ENCODE measurements around the gene ERCC6L2. TPM values are rescaled to one million over a fixed set of nuclear protein-coding genes. Genes with fewer than 3 reads are reported as not detected.

Gene ERCC6L2
- total and polyA plus RNA-seq, 10 of the 15 experiments (the other 5 are each of a cell fraction or from before 2014, with no cell fraction given), result 8.1 to 45.0 (median 22.6) TPM

GRCh38 chr9:95930277-95930676 lies 54.8 kb downstream of the ERCC6L2 start:
- H3K4me1 ChIP-seq (ENCODE audit: control insufficient read depth, insufficient read depth, low read length), result no peaks in the 10 kb centered on the region
- no TSS peak for BruUV-seq (replicated peaks)
- no peak overlapping the region for H3K4me2 ChIP-seq (ENCODE audit: control insufficient read depth, insufficient read depth)
- H2AFZ ChIP-seq (ENCODE audit: control insufficient read depth, low read depth, low read length), result no peak overlapping the region
- WGBS (ENCODE audit: insufficient coverage, insufficient replicate concordance, low lambda C conversion rate, missing lambda C conversion rate), result 26% methylated on average over 1 of the region's 1 CpG
- H3K9ac ChIP-seq (ENCODE audit: control insufficient read depth, insufficient read depth, low read length), result no peak overlapping the region
- H3K9me3 ChIP-seq (replicated peaks; ENCODE audit: control insufficient read depth, insufficient read depth, low read length), result no peaks in the 10 kb centered on the region
- peaks cover 0 to 2% of the 10 kb centered on the region in 2 experiments; a peak in 2 of 4 replicates for H3K36me3 ChIP-seq (ENCODE audit: control insufficient read depth in 2 of 2, insufficient read depth in 2 of 2, low read length in 1 of 2)
- H3K4me3 ChIP-seq, result no peak overlapping the region
- no peak overlapping the region for H3K27ac ChIP-seq (ENCODE audit: control insufficient read depth, insufficient read depth)
- no peaks in the 10 kb centered on the region for H3K27me3 ChIP-seq (replicated peaks in 1 of 2; ENCODE audit: control insufficient read depth in 2 of 2, insufficient read depth in 2 of 2, low read length in 1 of 2)
- in situ Hi-C loops (cut with MboI), result no loop called here
- FAIRE-seq (no peak), DNase-seq (ENCODE audit: low read depth, low spot score) (no peak), ATAC-seq (no peak)
- ChIA-PET CTCF (interaction anchor here (0.7 kb wide), 1 partner anchor 298 kb away, joined by 3 read pairs; no protein-coding TSS in a partner anchor), RAD21 (ENCODE audit: unreplicated experiment) (no interaction called here), SMC1A (ENCODE audit: uncharacterized antibody, unreplicated experiment) (no interaction called here), POLR2A (no interaction called here)
- H4K20me1 ChIP-seq (ENCODE audit: control insufficient read depth, insufficient read depth), result no peaks in the 10 kb centered on the region
- TF ChIP-seq ELK1 (IDR thresholded peaks at IDR 0.05; ENCODE audit: low read depth, low read length) (no peak), MLLT1 (IDR thresholded peaks at IDR 0.05) (no peak), BHLHE40 (IDR thresholded peaks at IDR 0.05; ENCODE audit: borderline replicate concordance in 1 of 2, low read depth in 2 of 2, low read length in 1 of 2) (no peak), HDGF (IDR thresholded peaks at IDR 0.05) (no peak), BCL11A (IDR thresholded peaks at IDR 0.05; ENCODE audit: low read depth, low read length) (no peak), E2F8 (IDR thresholded peaks at IDR 0.05; ENCODE audit: low read depth, partially characterized antibody) (no peak), MXI1 (IDR thresholded peaks at IDR 0.05; ENCODE audit: low read depth, low read length) (no peak), POLR2AphosphoS2 (IDR thresholded peaks at IDR 0.05; ENCODE audit: low read depth, low read length) (no peak), MYC (IDR thresholded peaks at IDR 0.05; ENCODE audit: insufficient read depth, insufficient read length, insufficient replicate concordance, low read length, severe bottlenecking) (no peak)
- intact Hi-C loops (cut with micrococcal nuclease; ENCODE audit: unreplicated experiment), result no loop called here
- no peaks in the 10 kb centered on the region for H3K79me2 ChIP-seq (ENCODE audit: control insufficient read depth, insufficient read depth, low read length)

Measured in GM12878 (cell line).